OCI-LY7 (cell line): Measurements from ENCODE around the gene SDC3. TPM values are rescaled to one million over a fixed set of nuclear protein-coding genes. Genes with fewer than 3 reads are reported as not detected.
A peak's percentile ranks its signal among the peaks of the same experiment; 100 is the strongest.

Source experiments
- Bru-seq: library from RNA; stranded (reverse); fragments of 400-500 nt; gene quantifications from one replicate; lab custom pipeline; 2021; lab: Mats Ljungman, UMichigan
- BruChase-seq, 2 experiments: library from RNA; stranded (reverse); fragments of 400-500 nt; gene quantifications; one replicate each; lab custom pipeline; 2021; lab: Mats Ljungman, UMichigan
- BruUV-seq: library from RNA; stranded (reverse); fragments of 400-500 nt; replicated peaks from 2 replicates; lab custom pipeline; 2021; lab: Mats Ljungman, UMichigan
- CTCF ChIA-PET: fragments of 300-600 bp; sonication (Branson Sonifier 250); formaldehyde crosslinking; loops from one replicate; lab custom pipeline; 2022; ENCODE audit warnings: antibody characterized with exemption; ENCODE audit not compliant: unreplicated experiment; lab: Charles Lee
- POLR2A ChIA-PET: fragments of 300-600 bp; sonication (Branson Sonifier 250); formaldehyde crosslinking; loops from one replicate; lab custom pipeline; 2022; ENCODE audit warnings: antibody characterized with exemption; lab: Charles Lee
- DNase-seq: peaks from one replicate; pipeline ENCODE4 v3.0.0-alpha.2; 2015; ENCODE audit warnings: low spot score
- H2AFZ ChIP-seq: fragments of 200-600 bp; sonication (generic), shearing (Covaris generic); 2 replicates; pipeline ENCODE4 v1.6.1; 2014; ENCODE audit warnings: mild to moderate bottlenecking, antibody characterized with exemption, low read length, moderate library complexity
- H3K27ac ChIP-seq: fragments of 200-600 bp; sonication (generic); 2 replicates; pipeline ENCODE4 v1.5.1; 2014; ENCODE audit warnings: mixed run types, low read depth, mild to moderate bottlenecking, moderate library complexity, low read length, inconsistent platforms; ENCODE audit not compliant: poor library complexity, severe bottlenecking
- H3K36me3 ChIP-seq: fragments of 200-600 bp; sonication (generic); 2 replicates; pipeline ENCODE4 v1.6.1; 2014; ENCODE audit warnings: mild to moderate bottlenecking, antibody characterized with exemption, low read length, moderate library complexity, mixed read lengths; ENCODE audit not compliant: insufficient read depth
- H3K4me1 ChIP-seq: fragments of 200-600 bp; sonication (generic); 2 replicates; pipeline ENCODE4 v1.5.1; 2014; ENCODE audit warnings: mild to moderate bottlenecking, low read length; ENCODE audit not compliant: insufficient read depth, poor library complexity, severe bottlenecking
- H3K4me2 ChIP-seq: fragments of 200-600 bp; sonication (generic); 2 replicates; pipeline ENCODE4 v1.6.1; 2014; ENCODE audit warnings: mild to moderate bottlenecking, low read length
- H3K4me3 ChIP-seq: fragments of 200-600 bp; sonication (generic); 2 replicates; pipeline ENCODE4 v1.5.1; 2014; ENCODE audit warnings: mild to moderate bottlenecking, low read depth, low read length; ENCODE audit not compliant: poor library complexity, severe bottlenecking
- H3K79me2 ChIP-seq: fragments of 200-600 bp; sonication (generic); 2 replicates; pipeline ENCODE4 v1.6.1; 2016; ENCODE audit warnings: low read depth, mild to moderate bottlenecking, low read length, moderate library complexity, mixed read lengths; ENCODE audit not compliant: insufficient read depth
- H3K9me2 ChIP-seq: fragments of 200-600 bp; sonication (generic); 2 replicates; pipeline ENCODE4 v1.6.1; 2016; ENCODE audit warnings: mild to moderate bottlenecking, low read length, mixed read lengths; ENCODE audit not compliant: insufficient read depth
- H3K9me3 ChIP-seq: fragments of 200-600 bp; sonication (generic); 2 replicates; pipeline ENCODE4 v1.6.1; 2014; ENCODE audit warnings: mild to moderate bottlenecking, mixed run types, low read length, mixed read lengths
- H4K20me1 ChIP-seq: fragments of 200-600 bp; sonication (generic); 2 replicates; pipeline ENCODE4 v1.6.1; 2014; ENCODE audit warnings: mild to moderate bottlenecking, antibody characterized with exemption, low read length, moderate library complexity, mixed read lengths; ENCODE audit not compliant: insufficient read depth
- EZH2phosphoT487 ChIP-seq: fragments of 200-600 bp; sonication (generic); IDR thresholded peaks from 2 replicates; pipeline ENCODE4 v1.6.1; 2018; ENCODE audit warnings: low read depth, borderline replicate concordance, mild to moderate bottlenecking, mixed run types, antibody characterized with exemption, low read length, moderate library complexity, mixed read lengths
- intact Hi-C: fragments of 100-400 bp; cut with micrococcal nuclease; formaldehyde crosslinking; loops from one replicate; pipeline ENCODE4 v1.10.0; 2022; ENCODE audit not compliant: unreplicated experiment
- long read RNA-seq: library from polyadenylated mRNA; stranded (forward); transcript quantifications from one replicate; pipeline ENCODE4 v2.0.0, GENCODE V29; 2022
- total RNA-seq, 2 experiments: library from RNA; depleted of rRNA in 1 of 2; stranded (reverse); fragments of >200 nt in 1 of 2; shearing (Covaris generic) in 1 of 2; gene quantifications; 2 replicates each; pipeline ENCODE4 v1.2.3, GENCODE V29; 2014 to 2022
- TF ChIP-seq, protein P1 (sequence below): fragments of 200-600 bp; sonication (generic); conservative IDR thresholded peaks from 2 replicates; pipeline ENCODE4 v1.5.1; 2014; ENCODE audit warnings: mild to moderate bottlenecking, antibody characterized with exemption, low read length, moderate library complexity, mixed read lengths

SDC3 gene
- total RNA-seq (2014; rRNA removed; shearing (Covaris generic)) (not detected in 2 replicates), total RNA-seq (2022) (0.50 TPM in 1 of 2 replicates, not detected in the other), Bru-seq, nascent RNA (percentile 8 among the genes with signal in this experiment), BruChase-seq, experiment 1, labeled RNA remaining after a 6-hour chase (percentile 13 among the genes with signal in this experiment), BruChase-seq, experiment 2, labeled RNA remaining after a 2-hour chase (percentile 16 among the genes with signal in this experiment)
- long read RNA-seq = 0 reads

DNA sequence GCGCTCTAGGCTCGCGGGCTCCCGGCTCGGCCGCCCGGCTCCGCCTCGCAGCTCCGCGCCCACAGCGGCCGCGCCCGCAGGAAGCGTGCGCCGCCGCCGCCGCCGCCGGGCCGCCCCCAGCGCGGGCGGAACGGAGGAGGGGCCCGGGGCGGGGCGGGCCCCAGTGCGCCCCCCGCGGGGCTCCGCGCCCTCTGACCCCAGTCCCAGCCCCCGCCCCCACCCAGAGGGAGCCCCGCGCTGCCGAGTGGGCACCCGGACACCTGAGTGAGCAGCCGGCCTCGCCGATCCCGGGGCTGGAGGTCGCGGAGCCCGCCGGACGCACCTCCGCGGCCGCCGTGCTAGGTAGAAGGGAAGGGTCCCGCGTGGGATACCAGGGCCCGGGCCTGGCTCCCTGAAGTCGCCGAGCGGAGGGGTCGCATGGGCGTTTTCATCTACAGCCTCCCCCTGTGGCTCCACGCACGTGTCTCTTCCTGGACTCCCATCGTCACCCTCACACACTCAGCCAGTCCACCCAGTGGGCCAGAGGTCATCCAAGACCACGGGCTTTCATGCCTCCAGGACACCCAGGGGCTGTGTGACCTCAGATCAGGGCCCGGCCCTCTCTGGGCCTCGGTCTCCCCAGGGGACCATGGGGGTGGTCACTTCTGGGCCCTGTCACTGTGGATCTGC is at the start of gene SDC3:
Gene SDC3 (minus strand): TSS at position 63 of the 669 bp plus-strand sequence. CDS start 172 bp downstream, outside the sequence.
- BruUV-seq = no TSS peak

DNA sequence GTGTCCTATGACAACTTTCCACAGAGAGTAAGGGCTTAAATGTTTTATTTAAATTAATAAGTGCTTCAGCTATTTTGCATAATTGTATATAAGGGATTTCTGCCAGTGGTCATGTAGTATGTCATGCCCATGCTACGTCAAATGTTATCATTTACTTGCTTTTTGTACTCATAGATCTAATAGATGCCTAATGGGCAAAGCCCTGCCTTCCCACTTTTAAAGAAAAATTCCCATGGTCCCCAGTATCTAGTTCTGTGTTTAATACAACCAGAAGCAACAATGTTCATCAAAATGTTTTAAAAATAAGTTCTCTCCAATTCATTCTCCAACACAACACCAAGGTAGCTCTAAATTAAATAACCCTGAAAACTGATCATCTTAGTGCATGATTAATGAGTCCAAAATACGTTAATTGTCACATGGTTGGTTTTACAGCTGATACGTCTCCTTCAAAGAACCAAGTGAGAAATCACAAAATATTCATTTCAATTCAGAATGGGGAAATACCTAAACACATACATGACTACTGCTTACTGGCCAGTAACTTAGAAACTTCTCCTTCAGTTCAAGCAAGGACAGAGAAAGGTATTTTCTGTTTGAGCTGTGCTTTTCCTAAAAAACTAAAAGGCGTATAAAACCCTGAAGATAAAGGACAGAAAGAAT is 49.1 kb upstream of the SDC3 start:
- Histone ChIP-seq H3K4me1 (no peaks in the 10 kb centered on the region), H3K4me3 (no peak overlapping the region), H3K27ac (no peak overlapping the region), H3K79me2 (peaks cover 23% of the 10 kb centered on the region; the same call in 1 of the 2 replicates), H4K20me1 (no peaks in the 10 kb centered on the region), H3K9me2 (no peaks in the 10 kb centered on the region), H3K9me3 (no peaks in the 10 kb centered on the region), H3K4me2 (no peak overlapping the region), H2AFZ (no peak overlapping the region), H3K36me3 (peaks cover 94% of the 10 kb centered on the region)
- POLR2A ChIA-PET = interaction anchor here (0.8 to 1.0 kb wide), 3 partner anchors 9 to 26 kb away, joined by 3 to 6 read pairs (median 3); no protein-coding TSS in a partner anchor
- TF ChIP-seq, protein P1, sequence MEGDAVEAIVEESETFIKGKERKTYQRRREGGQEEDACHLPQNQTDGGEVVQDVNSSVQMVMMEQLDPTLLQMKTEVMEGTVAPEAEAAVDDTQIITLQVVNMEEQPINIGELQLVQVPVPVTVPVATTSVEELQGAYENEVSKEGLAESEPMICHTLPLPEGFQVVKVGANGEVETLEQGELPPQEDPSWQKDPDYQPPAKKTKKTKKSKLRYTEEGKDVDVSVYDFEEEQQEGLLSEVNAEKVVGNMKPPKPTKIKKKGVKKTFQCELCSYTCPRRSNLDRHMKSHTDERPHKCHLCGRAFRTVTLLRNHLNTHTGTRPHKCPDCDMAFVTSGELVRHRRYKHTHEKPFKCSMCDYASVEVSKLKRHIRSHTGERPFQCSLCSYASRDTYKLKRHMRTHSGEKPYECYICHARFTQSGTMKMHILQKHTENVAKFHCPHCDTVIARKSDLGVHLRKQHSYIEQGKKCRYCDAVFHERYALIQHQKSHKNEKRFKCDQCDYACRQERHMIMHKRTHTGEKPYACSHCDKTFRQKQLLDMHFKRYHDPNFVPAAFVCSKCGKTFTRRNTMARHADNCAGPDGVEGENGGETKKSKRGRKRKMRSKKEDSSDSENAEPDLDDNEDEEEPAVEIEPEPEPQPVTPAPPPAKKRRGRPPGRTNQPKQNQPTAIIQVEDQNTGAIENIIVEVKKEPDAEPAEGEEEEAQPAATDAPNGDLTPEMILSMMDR = no peak
- TF ChIP-seq EZH2phosphoT487 = no peak
- CTCF ChIA-PET = no interaction called here
- no peak for DNase-seq
- no TSS peak for BruUV-seq
- intact Hi-C loops = no loop called here

More for the DNA sequence above, at the start of gene SDC3:
- POLR2A ChIA-PET = no interaction called here
- no peaks in the 10 kb centered on the region for H3K9me3 ChIP-seq
- H3K27ac ChIP-seq = no peak within 1 kb of the TSS
- CTCF ChIA-PET = no interaction called here
- peak within 1 kb of the TSS; percentile 26; the same call in 1 of the 2 replicates for H3K4me2 ChIP-seq
- H4K20me1 ChIP-seq = no peaks in the 10 kb centered on the region
- H3K36me3 ChIP-seq = no peaks in the 10 kb centered on the region
- peaks cover 5% of the 10 kb centered on the region for H3K4me1 ChIP-seq
- H3K9me2 ChIP-seq = no peaks in the 10 kb centered on the region
- H2AFZ ChIP-seq = no peak within 1 kb of the TSS
- H3K4me3 ChIP-seq = no peak within 1 kb of the TSS
- DNase-seq = no peak
- TF ChIP-seq, protein P1 = no peak
- no peak for TF ChIP-seq EZH2phosphoT487
- intact Hi-C loops = no loop called here
- H3K79me2 ChIP-seq = no peaks in the 10 kb centered on the region
